GM12878 (cell line): Measurements from ENCODE around the gene CEBPB. TPM values are rescaled to one million over a fixed set of nuclear protein-coding genes. Genes with fewer than 3 reads are reported as not detected.
A peak's percentile ranks its signal among the peaks of the same experiment; 100 is the strongest.

Experiments
- BHLHE40 ChIP-seq, 2 experiments: fragments of 450-650 bp in 1 of 2; IDR thresholded peaks; 2 replicates each; pipeline ENCODE4 v1.6.1; 2011 to 2017; ENCODE audit warnings: low read depth in 2 of 2, borderline replicate concordance in 1 of 2, improper control_type of control experiment in 1 of 2, low read length in 1 of 2, mild to moderate bottlenecking in 1 of 2
- EP300 ChIP-seq, 2 experiments: fragments of 150-350 bp in 1 of 2; IDR thresholded peaks; 2 replicates each; pipeline ENCODE4 v1.6.1; 2011 to 2012; ENCODE audit warnings: low read depth in 2 of 2, low read length in 2 of 2, borderline replicate concordance in 1 of 2, improper control_type of control experiment in 1 of 2, inconsistent platforms in 1 of 2; ENCODE audit not compliant: control insufficient read depth in 1 of 2
- GABPA ChIP-seq: IDR thresholded peaks from 2 replicates; pipeline ENCODE4 v1.6.1; 2014; ENCODE audit warnings: antibody characterized with exemption, low read depth, mild to moderate bottlenecking, inconsistent platforms
- NFYA ChIP-seq: IDR thresholded peaks from 2 replicates; pipeline ENCODE4 v1.6.1; 2011; ENCODE audit warnings: low read depth, mild to moderate bottlenecking, low read length, improper control_type of control experiment, borderline replicate concordance
- NR2C2 ChIP-seq: IDR thresholded peaks from 2 replicates; pipeline ENCODE4 v1.6.1; 2011; ENCODE audit warnings: borderline replicate concordance, low read depth; ENCODE audit not compliant: control insufficient read depth, insufficient read length
- NR2F1 ChIP-seq: fragments of 450-650 bp; conservative IDR thresholded peaks from 2 replicates; pipeline ENCODE4 v1.6.1; 2017; ENCODE audit warnings: mild to moderate bottlenecking
- SRF ChIP-seq, 2 experiments: IDR thresholded peaks; 2 replicates each; pipeline ENCODE4 v1.6.1; 2011; ENCODE audit warnings: low read depth in 2 of 2, low read length in 2 of 2, mild to moderate bottlenecking in 1 of 2, moderate library complexity in 1 of 2
- WRNIP1 ChIP-seq: IDR thresholded peaks from 2 replicates; pipeline ENCODE4 v1.6.1; 2011; ENCODE audit warnings: low read depth, low read length, improper control_type of control experiment, borderline replicate concordance
- YY1 ChIP-seq: IDR thresholded peaks from 2 replicates; pipeline ENCODE4 v1.6.1; 2011; ENCODE audit warnings: low read depth, mild to moderate bottlenecking, low read length
- ZNF207 ChIP-seq: fragments of 450-650 bp; IDR thresholded peaks from 2 replicates; pipeline ENCODE4 v1.6.1; 2014; ENCODE audit warnings: antibody characterized with exemption, mild to moderate bottlenecking, borderline replicate concordance
- ZNF274 ChIP-seq: IDR thresholded peaks from one replicate; pipeline ENCODE4 v1.8.0; 2011; ENCODE audit not compliant: insufficient read length, insufficient read depth
- ZSCAN29 ChIP-seq: fragments of 450-650 bp; IDR thresholded peaks from 2 replicates; pipeline ENCODE4 v1.6.1; 2017; ENCODE audit warnings: mild to moderate bottlenecking, moderate library complexity
- polyA plus RNA-seq, 11 experiments: library from polyadenylated mRNA; depleted of rRNA in 4 of 11; unstranded in 6 of 11; stranded (reverse) in 5 of 11; fragments of >200 nt; fragmentation: Nextera tagmentation in 4 of 11; fragmentation: Illumina TruSeq in 1 of 11; extraction: Ambion mirVana in 4 of 11; extraction: Trizol in 1 of 11; gene quantifications; 1 replicate in 1 of 11; 2 replicates in 10 of 11; pipeline versions ENCODE4 v1.2.1 to v1.2.3, GENCODE V29; 2011 to 2016; ENCODE audit warnings: inconsistent platforms in 2 of 11, missing spikeins in 2 of 11, low read depth in 1 of 11
- total RNA-seq, 4 experiments: library from RNA; depleted of rRNA in 3 of 4; stranded (reverse); fragments of >200 nt in 3 of 4; fragmentation: Illumina TruSeq in 1 of 4; extraction: Trizol in 1 of 4; gene quantifications; 2 replicates each; pipeline versions ENCODE4 v1.2.1 to v1.2.3, GENCODE V29; 2013 to 2021
- TF ChIP-seq, protein P1 (sequence below): fragments of 450-650 bp; formaldehyde crosslinking; IDR thresholded peaks from 2 replicates; pipeline ENCODE4 v1.4.0; 2020; ENCODE audit warnings: mild to moderate bottlenecking, moderate library complexity
- TF ChIP-seq, protein P2 (sequence below): IDR thresholded peaks from 2 replicates; pipeline ENCODE4 v1.6.1; 2011; ENCODE audit warnings: low read depth, low read length, improper control_type of control experiment, borderline replicate concordance
- TF ChIP-seq, protein P3 (sequence below): fragments of 450-650 bp; formaldehyde crosslinking; IDR thresholded peaks from 2 replicates; pipeline ENCODE4 v1.5.0; 2022; ENCODE audit warnings: mild to moderate bottlenecking, missing genetic modification characterization

Gene CEBPB
- total and polyA plus RNA-seq, 10 of the 15 experiments (the other 5 are each of a cell fraction or from before 2014, with no cell fraction given): 0.18 to 8.8 (median 1.6) TPM

DNA sequence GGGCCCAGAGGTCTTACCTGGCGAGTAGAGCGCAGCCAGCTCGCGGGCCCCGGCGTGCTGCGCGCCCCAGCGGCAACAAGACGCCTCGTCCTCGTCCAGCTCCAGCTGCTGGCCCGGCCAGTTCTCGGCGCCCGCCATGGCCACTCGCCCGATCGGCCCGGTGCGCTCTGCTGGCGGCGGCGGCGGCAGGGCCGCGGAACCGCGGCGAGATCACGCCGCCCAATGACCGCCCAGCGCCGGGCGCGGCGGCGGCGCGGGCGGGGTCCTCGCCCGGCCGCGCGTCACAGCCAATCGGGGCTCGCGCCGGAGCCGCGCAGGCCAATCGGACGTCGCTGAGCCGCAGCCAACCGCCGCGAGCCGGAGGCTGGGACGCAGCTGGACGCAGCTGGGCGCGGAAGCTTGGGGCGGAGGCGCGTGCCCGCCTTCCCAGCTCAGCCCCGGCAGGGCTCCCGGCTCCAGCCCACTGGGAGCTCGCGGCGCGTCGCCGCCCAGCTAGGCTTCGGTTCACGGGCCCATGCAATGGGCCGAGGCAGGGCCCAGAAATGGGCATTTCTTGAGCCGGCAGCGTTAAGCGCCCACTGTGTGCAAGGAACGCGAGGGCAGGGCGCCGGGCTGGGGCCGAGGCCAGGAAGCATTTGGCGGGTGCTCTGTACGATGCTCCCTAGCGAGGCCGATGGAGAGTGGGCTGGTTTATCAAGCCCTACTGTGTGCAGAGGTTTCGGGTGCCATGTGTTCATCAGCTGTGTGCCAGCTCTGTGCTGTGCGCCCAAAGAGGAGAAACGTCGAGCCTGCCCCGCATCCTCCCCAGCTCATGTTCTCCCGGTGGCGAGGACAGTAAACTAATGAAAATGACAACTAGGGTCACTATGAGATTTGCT lies 36.9 kb upstream of the CEBPB start, which contains the start of gene PEDS1 (continued):
- peak; percentile 68 for TF ChIP-seq NR2F1
- TF ChIP-seq ZNF207: no peak; the same call in 1 of the 2 replicates
- TF ChIP-seq, protein P1, sequence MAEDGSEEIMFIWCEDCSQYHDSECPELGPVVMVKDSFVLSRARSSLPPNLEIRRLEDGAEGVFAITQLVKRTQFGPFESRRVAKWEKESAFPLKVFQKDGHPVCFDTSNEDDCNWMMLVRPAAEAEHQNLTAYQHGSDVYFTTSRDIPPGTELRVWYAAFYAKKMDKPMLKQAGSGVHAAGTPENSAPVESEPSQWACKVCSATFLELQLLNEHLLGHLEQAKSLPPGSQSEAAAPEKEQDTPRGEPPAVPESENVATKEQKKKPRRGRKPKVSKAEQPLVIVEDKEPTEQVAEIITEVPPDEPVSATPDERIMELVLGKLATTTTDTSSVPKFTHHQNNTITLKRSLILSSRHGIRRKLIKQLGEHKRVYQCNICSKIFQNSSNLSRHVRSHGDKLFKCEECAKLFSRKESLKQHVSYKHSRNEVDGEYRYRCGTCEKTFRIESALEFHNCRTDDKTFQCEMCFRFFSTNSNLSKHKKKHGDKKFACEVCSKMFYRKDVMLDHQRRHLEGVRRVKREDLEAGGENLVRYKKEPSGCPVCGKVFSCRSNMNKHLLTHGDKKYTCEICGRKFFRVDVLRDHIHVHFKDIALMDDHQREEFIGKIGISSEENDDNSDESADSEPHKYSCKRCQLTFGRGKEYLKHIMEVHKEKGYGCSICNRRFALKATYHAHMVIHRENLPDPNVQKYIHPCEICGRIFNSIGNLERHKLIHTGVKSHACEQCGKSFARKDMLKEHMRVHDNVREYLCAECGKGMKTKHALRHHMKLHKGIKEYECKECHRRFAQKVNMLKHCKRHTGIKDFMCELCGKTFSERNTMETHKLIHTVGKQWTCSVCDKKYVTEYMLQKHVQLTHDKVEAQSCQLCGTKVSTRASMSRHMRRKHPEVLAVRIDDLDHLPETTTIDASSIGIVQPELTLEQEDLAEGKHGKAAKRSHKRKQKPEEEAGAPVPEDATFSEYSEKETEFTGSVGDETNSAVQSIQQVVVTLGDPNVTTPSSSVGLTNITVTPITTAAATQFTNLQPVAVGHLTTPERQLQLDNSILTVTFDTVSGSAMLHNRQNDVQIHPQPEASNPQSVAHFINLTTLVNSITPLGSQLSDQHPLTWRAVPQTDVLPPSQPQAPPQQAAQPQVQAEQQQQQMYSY: 0 out of 2 replicates have a peak, but pooled peaks have one; percentile 50
- no peak for TF ChIP-seq SRF (IDR thresholded peaks at IDR 0.05; ENCODE audit: low read depth in 2 of 2, low read length in 2 of 2)
- TF ChIP-seq, protein P2, sequence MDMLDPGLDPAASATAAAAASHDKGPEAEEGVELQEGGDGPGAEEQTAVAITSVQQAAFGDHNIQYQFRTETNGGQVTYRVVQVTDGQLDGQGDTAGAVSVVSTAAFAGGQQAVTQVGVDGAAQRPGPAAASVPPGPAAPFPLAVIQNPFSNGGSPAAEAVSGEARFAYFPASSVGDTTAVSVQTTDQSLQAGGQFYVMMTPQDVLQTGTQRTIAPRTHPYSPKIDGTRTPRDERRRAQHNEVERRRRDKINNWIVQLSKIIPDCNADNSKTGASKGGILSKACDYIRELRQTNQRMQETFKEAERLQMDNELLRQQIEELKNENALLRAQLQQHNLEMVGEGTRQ: no peak
- no peak for TF ChIP-seq NFYA
- peak; percentile 83 for TF ChIP-seq YY1
- TF ChIP-seq EP300 (IDR thresholded peaks at IDR 0.05; ENCODE audit: borderline replicate concordance in 1 of 2, control insufficient read depth in 1 of 2, low read depth in 2 of 2, low read length in 2 of 2): 0 out of 4 replicates have a peak, but pooled peaks of 1 of the 2 experiments have one; percentile 17
- no peak for TF ChIP-seq WRNIP1
- TF ChIP-seq, protein P3, sequence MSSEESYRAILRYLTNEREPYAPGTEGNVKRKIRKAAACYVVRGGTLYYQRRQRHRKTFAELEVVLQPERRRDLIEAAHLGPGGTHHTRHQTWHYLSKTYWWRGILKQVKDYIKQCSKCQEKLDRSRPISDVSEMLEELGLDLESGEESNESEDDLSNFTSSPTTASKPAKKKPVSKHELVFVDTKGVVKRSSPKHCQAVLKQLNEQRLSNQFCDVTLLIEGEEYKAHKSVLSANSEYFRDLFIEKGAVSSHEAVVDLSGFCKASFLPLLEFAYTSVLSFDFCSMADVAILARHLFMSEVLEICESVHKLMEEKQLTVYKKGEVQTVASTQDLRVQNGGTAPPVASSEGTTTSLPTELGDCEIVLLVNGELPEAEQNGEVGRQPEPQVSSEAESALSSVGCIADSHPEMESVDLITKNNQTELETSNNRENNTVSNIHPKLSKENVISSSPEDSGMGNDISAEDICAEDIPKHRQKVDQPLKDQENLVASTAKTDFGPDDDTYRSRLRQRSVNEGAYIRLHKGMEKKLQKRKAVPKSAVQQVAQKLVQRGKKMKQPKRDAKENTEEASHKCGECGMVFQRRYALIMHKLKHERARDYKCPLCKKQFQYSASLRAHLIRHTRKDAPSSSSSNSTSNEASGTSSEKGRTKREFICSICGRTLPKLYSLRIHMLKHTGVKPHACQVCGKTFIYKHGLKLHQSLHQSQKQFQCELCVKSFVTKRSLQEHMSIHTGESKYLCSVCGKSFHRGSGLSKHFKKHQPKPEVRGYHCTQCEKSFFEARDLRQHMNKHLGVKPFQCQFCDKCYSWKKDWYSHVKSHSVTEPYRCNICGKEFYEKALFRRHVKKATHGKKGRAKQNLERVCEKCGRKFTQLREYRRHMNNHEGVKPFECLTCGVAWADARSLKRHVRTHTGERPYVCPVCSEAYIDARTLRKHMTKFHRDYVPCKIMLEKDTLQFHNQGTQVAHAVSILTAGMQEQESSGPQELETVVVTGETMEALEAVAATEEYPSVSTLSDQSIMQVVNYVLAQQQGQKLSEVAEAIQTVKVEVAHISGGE (CRISPR knock-in tag): no peak
- 0 out of 2 replicates have a peak, but pooled peaks have one; percentile 21 for TF ChIP-seq ZSCAN29
- TF ChIP-seq ZNF274: no peak
- peak; percentile 29 to 88; a peak in 2 of 4 replicates for TF ChIP-seq BHLHE40 (IDR thresholded peaks at IDR 0.05; ENCODE audit: borderline replicate concordance in 1 of 2, low read depth in 2 of 2, low read length in 1 of 2)
- TF ChIP-seq GABPA: no peak
- no peak for TF ChIP-seq NR2C2
